ENCODE results near the gene HAGH. TPM values are rescaled to one million over a fixed set of nuclear protein-coding genes. Genes with fewer than 3 reads are reported as not detected.
A peak's percentile ranks its signal among the peaks of the same experiment; 100 is the strongest.

The HAGH gene
- polyA plus RNA-seq, 2 of the 4 experiments (the other 2 are of a cell fraction) = 34.9 to 66.4 TPM

DNA sequence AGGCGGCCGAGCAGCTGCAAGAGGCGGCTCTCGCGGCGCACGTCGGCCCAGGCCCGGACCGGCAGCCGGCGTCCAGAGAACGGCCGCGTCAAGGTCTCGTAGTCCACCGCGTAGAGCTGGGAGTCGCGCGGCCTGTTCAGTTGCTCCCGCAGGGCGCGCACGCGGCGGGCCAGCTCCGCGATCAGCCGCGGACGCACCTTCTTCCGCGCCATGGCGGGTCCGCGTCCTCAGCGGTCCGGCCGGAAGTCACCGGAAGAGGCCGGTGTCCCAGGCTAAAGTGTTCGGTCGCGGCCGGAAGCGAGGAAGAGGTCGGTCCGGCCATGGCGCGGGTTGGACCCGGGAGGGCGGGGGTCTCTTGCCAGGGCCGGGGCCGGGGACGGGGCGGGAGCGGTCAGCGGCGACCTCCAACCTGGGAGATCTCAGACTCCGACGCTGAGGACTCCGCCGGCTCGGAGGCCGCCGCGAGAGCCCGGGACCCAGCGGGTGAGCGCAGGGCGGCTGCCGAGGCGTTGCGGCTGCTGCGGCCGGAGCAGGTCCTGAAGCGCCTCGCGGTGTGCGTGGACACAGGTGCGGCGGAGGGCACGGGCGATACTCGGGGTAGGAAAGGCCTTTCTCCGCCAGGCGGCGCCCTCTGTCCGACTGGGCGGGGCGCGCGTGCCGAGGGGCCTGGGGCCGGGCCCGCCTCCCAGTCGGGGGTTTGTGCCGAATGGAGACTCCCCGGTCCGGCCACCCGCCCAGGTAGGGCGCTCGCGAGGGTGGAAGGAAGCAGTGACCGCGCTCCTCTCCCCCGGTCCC is 53.5 kb downstream of the HAGH start, which contains the start of gene MRPS34 (continued):
- TF ChIP-seq RFX5 (IDR thresholded peaks at IDR 0.05) (no peak), NR3C1 (IDR thresholded peaks at IDR 0.05) (no peak), MYC (IDR thresholded peaks at IDR 0.05; ENCODE audit: borderline replicate concordance, low read length) (peak; percentile 50; the same call in 1 of the 2 replicates), NPAS2 (CRISPR knock-in tag; IDR thresholded peaks at IDR 0.05; ENCODE audit: borderline replicate concordance) (no peak), GATA3 (IDR thresholded peaks at IDR 0.05; ENCODE audit: borderline replicate concordance) (peak; percentile 22; the same call in 1 of the 2 replicates), ESRRA (IDR thresholded peaks at IDR 0.05; ENCODE audit: borderline replicate concordance, low read length) (no peak), MAFK (IDR thresholded peaks at IDR 0.05; ENCODE audit: partially characterized antibody) (no peak), SMC3 (IDR thresholded peaks at IDR 0.05) (peak; percentile 78), SREBF2 (IDR thresholded peaks at IDR 0.05) (no peak), HEYL (CRISPR knock-in tag; IDR thresholded peaks at IDR 0.05) (no peak), FOSL2 (IDR thresholded peaks at IDR 0.05) (no peak), FOSL2 (CRISPR knock-in tag; IDR thresholded peaks at IDR 0.05) (0 out of 2 replicates have a peak, but pooled peaks have one; percentile 16), EHMT2 (IDR thresholded peaks at IDR 0.05; ENCODE audit: low read depth) (no peak), JUNB (IDR thresholded peaks at IDR 0.05) (no peak), ZFP36 (IDR thresholded peaks at IDR 0.05; ENCODE audit: borderline replicate concordance, partially characterized antibody) (no peak), RNF2 (IDR thresholded peaks at IDR 0.05; ENCODE audit: borderline replicate concordance, low read depth) (no peak; the same call in 1 of the 2 replicates), JUN (IDR thresholded peaks at IDR 0.05) (peak; percentile 69 to 97), CBX8 (IDR thresholded peaks at IDR 0.05) (no peak), ZSCAN20 (CRISPR knock-in tag; IDR thresholded peaks at IDR 0.05) (no peak), MAZ (IDR thresholded peaks at IDR 0.05; ENCODE audit: borderline replicate concordance, low read depth, low read length) (0 out of 2 replicates have a peak, but pooled peaks have one; percentile 66)
- TF ChIP-seq, protein P1, sequence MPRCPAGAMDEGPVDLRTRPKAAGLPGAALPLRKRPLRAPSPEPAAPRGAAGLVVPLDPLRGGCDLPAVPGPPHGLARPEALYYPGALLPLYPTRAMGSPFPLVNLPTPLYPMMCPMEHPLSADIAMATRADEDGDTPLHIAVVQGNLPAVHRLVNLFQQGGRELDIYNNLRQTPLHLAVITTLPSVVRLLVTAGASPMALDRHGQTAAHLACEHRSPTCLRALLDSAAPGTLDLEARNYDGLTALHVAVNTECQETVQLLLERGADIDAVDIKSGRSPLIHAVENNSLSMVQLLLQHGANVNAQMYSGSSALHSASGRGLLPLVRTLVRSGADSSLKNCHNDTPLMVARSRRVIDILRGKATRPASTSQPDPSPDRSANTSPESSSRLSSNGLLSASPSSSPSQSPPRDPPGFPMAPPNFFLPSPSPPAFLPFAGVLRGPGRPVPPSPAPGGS (IDR thresholded peaks at IDR 0.05) = peak; percentile 68; the same call in 2 of the 3 replicates
- TF ChIP-seq, protein P2, sequence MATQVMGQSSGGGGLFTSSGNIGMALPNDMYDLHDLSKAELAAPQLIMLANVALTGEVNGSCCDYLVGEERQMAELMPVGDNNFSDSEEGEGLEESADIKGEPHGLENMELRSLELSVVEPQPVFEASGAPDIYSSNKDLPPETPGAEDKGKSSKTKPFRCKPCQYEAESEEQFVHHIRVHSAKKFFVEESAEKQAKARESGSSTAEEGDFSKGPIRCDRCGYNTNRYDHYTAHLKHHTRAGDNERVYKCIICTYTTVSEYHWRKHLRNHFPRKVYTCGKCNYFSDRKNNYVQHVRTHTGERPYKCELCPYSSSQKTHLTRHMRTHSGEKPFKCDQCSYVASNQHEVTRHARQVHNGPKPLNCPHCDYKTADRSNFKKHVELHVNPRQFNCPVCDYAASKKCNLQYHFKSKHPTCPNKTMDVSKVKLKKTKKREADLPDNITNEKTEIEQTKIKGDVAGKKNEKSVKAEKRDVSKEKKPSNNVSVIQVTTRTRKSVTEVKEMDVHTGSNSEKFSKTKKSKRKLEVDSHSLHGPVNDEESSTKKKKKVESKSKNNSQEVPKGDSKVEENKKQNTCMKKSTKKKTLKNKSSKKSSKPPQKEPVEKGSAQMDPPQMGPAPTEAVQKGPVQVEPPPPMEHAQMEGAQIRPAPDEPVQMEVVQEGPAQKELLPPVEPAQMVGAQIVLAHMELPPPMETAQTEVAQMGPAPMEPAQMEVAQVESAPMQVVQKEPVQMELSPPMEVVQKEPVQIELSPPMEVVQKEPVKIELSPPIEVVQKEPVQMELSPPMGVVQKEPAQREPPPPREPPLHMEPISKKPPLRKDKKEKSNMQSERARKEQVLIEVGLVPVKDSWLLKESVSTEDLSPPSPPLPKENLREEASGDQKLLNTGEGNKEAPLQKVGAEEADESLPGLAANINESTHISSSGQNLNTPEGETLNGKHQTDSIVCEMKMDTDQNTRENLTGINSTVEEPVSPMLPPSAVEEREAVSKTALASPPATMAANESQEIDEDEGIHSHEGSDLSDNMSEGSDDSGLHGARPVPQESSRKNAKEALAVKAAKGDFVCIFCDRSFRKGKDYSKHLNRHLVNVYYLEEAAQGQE (IDR thresholded peaks at IDR 0.05) = no peak
- TF ChIP-seq, protein P3, sequence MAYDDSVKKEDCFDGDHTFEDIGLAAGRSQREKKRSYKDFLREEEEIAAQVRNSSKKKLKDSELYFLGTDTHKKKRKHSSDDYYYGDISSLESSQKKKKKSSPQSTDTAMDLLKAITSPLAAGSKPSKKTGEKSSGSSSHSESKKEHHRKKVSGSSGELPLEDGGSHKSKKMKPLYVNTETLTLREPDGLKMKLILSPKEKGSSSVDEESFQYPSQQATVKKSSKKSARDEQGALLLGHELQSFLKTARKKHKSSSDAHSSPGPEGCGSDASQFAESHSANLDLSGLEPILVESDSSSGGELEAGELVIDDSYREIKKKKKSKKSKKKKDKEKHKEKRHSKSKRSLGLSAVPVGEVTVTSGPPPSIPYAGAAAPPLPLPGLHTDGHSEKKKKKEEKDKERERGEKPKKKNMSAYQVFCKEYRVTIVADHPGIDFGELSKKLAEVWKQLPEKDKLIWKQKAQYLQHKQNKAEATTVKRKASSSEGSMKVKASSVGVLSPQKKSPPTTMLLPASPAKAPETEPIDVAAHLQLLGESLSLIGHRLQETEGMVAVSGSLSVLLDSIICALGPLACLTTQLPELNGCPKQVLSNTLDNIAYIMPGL (CRISPR knock-in tag; IDR thresholded peaks at IDR 0.05; ENCODE audit: borderline replicate concordance) = no peak
